ENCODE results near the gene GRAMD2B. TPM values are rescaled to one million over a fixed set of nuclear protein-coding genes. Genes with fewer than 3 reads are reported as not detected.

GRAMD2B gene
- total RNA-seq, 1 experiment from 2014 or later = 7.2 TPM

GRCh38 chr5:126441230-126441629 is 18.0 kb downstream of the GRAMD2B start:
- ChIA-PET POLR2A (no interaction called here), RAD21 (ENCODE audit: low non-redundant PET in 1 of 2, low total read pairs in 2 of 2, uncharacterized antibody in 2 of 2, unreplicated experiment in 2 of 2) (no interaction called here), CTCF (no interaction called here)
- intact Hi-C loops (cut with micrococcal nuclease) = no loop called here
- no peaks in the 10 kb centered on the region for H3K36me3 ChIP-seq (ENCODE audit: control insufficient read depth in 1 of 2, insufficient read depth in 2 of 2, low read length in 2 of 2)
- no peaks in the 10 kb centered on the region for H3K9me3 ChIP-seq (ENCODE audit: control insufficient read depth in 1 of 2, insufficient read depth in 1 of 2, low read depth in 1 of 2, low read length in 2 of 2)
- ATAC-seq = no peak
- no peaks in the 10 kb centered on the region for H3K9me2 ChIP-seq (ENCODE audit: insufficient read depth)
- no peak overlapping the region for H3K4me2 ChIP-seq (ENCODE audit: low read length)
- no peak for TF ChIP-seq SP1 (IDR thresholded peaks at IDR 0.05; ENCODE audit: low read depth)
- TF ChIP-seq ZFX (IDR thresholded peaks at IDR 0.05) = no peak
- no peak for TF ChIP-seq EZH2phosphoT487 (IDR thresholded peaks at IDR 0.05; ENCODE audit: borderline replicate concordance)
- TF ChIP-seq SIN3A (IDR thresholded peaks at IDR 0.05; ENCODE audit: low read depth) = no peak
- no peak for TF ChIP-seq SRF (IDR thresholded peaks at IDR 0.05; ENCODE audit: low read depth)
- TF ChIP-seq CBX3 (IDR thresholded peaks at IDR 0.05; ENCODE audit: low read depth) = no peak
- no peak for TF ChIP-seq FOSL1 (IDR thresholded peaks at IDR 0.05; ENCODE audit: low read depth)
- TF ChIP-seq POLR2A (IDR thresholded peaks at IDR 0.05; ENCODE audit: borderline replicate concordance, extremely low read depth, insufficient read depth, insufficient read length) = no peak
- TF ChIP-seq EGR1 (IDR thresholded peaks at IDR 0.05; ENCODE audit: low read depth) = no peak
- TF ChIP-seq EZH2 (IDR thresholded peaks at IDR 0.05) = no peak
- no peak for TF ChIP-seq ATF3 (IDR thresholded peaks at IDR 0.05)
- TF ChIP-seq YY1 (IDR thresholded peaks at IDR 0.05; ENCODE audit: extremely low read depth, insufficient replicate concordance, low read depth, low read length) = no peak
- no peak for TF ChIP-seq ZBTB33 (IDR thresholded peaks at IDR 0.05; ENCODE audit: extremely low read depth, insufficient replicate concordance, low read length)
- no peak for TF ChIP-seq JUND (IDR thresholded peaks at IDR 0.05)
- no peak for TF ChIP-seq REST (IDR thresholded peaks at IDR 0.05; ENCODE audit: low read depth)
- no peak for TF ChIP-seq TCF7L2 (IDR thresholded peaks at IDR 0.05; ENCODE audit: borderline replicate concordance, extremely low read depth, insufficient read depth, insufficient read length)
- no peak for TF ChIP-seq MAX (IDR thresholded peaks at IDR 0.05)
- no peak for TF ChIP-seq ELF1 (IDR thresholded peaks at IDR 0.05; ENCODE audit: borderline replicate concordance, low read depth)
- no peak for TF ChIP-seq RAD21 (IDR thresholded peaks at IDR 0.05; ENCODE audit: low read depth)
- TF ChIP-seq ZNF274 (IDR thresholded peaks at IDR 0.05; ENCODE audit: low read depth, low read length) = no peak
- no peaks in the 10 kb centered on the region for H4K20me1 ChIP-seq (ENCODE audit: insufficient read depth)
- no peak for DNase-seq (ENCODE audit: low read depth, low spot score)
- no TSS peak for BruUV-seq (replicated peaks)
- no peak overlapping the region for H3K9ac ChIP-seq (ENCODE audit: low read length)
- peaks cover 4% of the 10 kb centered on the region; the same call in 1 of the 2 replicates for H3K79me2 ChIP-seq (ENCODE audit: insufficient read depth, low read length)
- no peak overlapping the region for H2AFZ ChIP-seq (ENCODE audit: low read depth, low read length, poor library complexity, severe bottlenecking)
- H3K27ac ChIP-seq (ENCODE audit: low read depth, low read length) = no peak overlapping the region
- no peaks in the 10 kb centered on the region for H3K27me3 ChIP-seq (ENCODE audit: insufficient read depth, low read length)
- no peak overlapping the region for H3K4me3 ChIP-seq (replicated peaks in 1 of 2; ENCODE audit: low read depth in 1 of 2, low read length in 2 of 2)
- peaks cover 10 to 55% of the 10 kb centered on the region in 2 experiments for H3K4me1 ChIP-seq (ENCODE audit: control insufficient read depth in 1 of 2, insufficient read depth in 2 of 2, low read length in 2 of 2)
